ENCODE measurements around the gene ITPKB.
"Not testable (repeated sequence)": the region's sequence is repeated elsewhere in the genome, so short reads cannot be mapped to it uniquely, and the experiment has no call there.

ITPKB gene

GRCh38 chr1:226627924-226628611 is 111.0 kb downstream of the ITPKB start:
- no peaks in the 10 kb centered on the region for H3K9me3 ChIP-seq
- in situ Hi-C loops (cut with MboI; ENCODE audit: low sequenced_read_pairs), result no loop called here
- H3K36me3 ChIP-seq (replicated peaks), result no peaks in the 10 kb centered on the region
- no peaks in the 10 kb centered on the region for H3K4me1 ChIP-seq
- no peak for DNase-seq (ENCODE audit: low spot score in 2 of 2)
- no peaks in the 10 kb centered on the region for H3K27me3 ChIP-seq (ENCODE audit: low read depth)
- no peak overlapping the region for H3K4me3 ChIP-seq

- DNase-seq (ENCODE audit: low spot score in 2 of 2), result no peak
- Histone ChIP-seq H3K36me3 (replicated peaks) (no peaks in the 10 kb centered on the region), H3K4me3 (no peak overlapping the region), H3K9me3 (no peaks in the 10 kb centered on the region), H3K27me3 (ENCODE audit: low read depth) (no peaks in the 10 kb centered on the region), H3K4me1 (no peaks in the 10 kb centered on the region)
- in situ Hi-C loops (cut with MboI; ENCODE audit: low sequenced_read_pairs), result no loop called here
Observed at GRCh38 chr1:226627050-226627755, 111.9 kb downstream of the ITPKB start.

GRCh38 chr1:226626577-226626956 is 112.5 kb downstream of the ITPKB start:
- no peak overlapping the region for H3K4me3 ChIP-seq
- no peaks in the 10 kb centered on the region for H3K36me3 ChIP-seq (replicated peaks)
- H3K4me1 ChIP-seq, result no peaks in the 10 kb centered on the region
- H3K9me3 ChIP-seq, result no peaks in the 10 kb centered on the region
- DNase-seq (ENCODE audit: low spot score in 2 of 2), result peak; percentile 53 to 82
- in situ Hi-C loops (cut with MboI; ENCODE audit: low sequenced_read_pairs), result no loop called here
- H3K27me3 ChIP-seq (ENCODE audit: low read depth), result peaks cover 5% of the 10 kb centered on the region; the same call in 1 of the 2 replicates

- Histone ChIP-seq H3K4me1 (no peaks in the 10 kb centered on the region), H3K9me3 (no peaks in the 10 kb centered on the region), H3K27me3 (ENCODE audit: low read depth) (peaks cover 5% of the 10 kb centered on the region; the same call in 1 of the 2 replicates), H3K4me3 (no peak overlapping the region), H3K36me3 (replicated peaks) (no peaks in the 10 kb centered on the region)
- in situ Hi-C loops (cut with MboI; ENCODE audit: low sequenced_read_pairs), result no loop called here
- no peak for DNase-seq (ENCODE audit: low spot score in 2 of 2)
Observed at GRCh38 chr1:226625832-226626576, 113.1 kb downstream of the ITPKB start.

- peaks cover 5% of the 10 kb centered on the region; the same call in 1 of the 2 replicates for H3K27me3 ChIP-seq (ENCODE audit: low read depth)
- in situ Hi-C loops (cut with MboI; ENCODE audit: low sequenced_read_pairs), result no loop called here
- H3K4me1 ChIP-seq, result no peaks in the 10 kb centered on the region
Observed at GRCh38 chr1:226625326-226625725, 113.8 kb downstream of the ITPKB start.

GRCh38 chr1:226624526-226624925 is 114.6 kb downstream of the ITPKB start:
- Histone ChIP-seq H3K9me3 (no peaks in the 10 kb centered on the region), H3K27me3 (ENCODE audit: low read depth) (peaks cover 5% of the 10 kb centered on the region; the same call in 1 of the 2 replicates), H3K4me3 (no peak overlapping the region), H3K4me1 (no peaks in the 10 kb centered on the region), H3K36me3 (replicated peaks) (no peaks in the 10 kb centered on the region)
- no peak for DNase-seq (ENCODE audit: low spot score in 2 of 2)
- in situ Hi-C loops (cut with MboI; ENCODE audit: low sequenced_read_pairs), result no loop called here

More at GRCh38 chr1:226625326-226625725, 113.8 kb downstream of the ITPKB start:
- Histone ChIP-seq H3K36me3 (replicated peaks) (no peaks in the 10 kb centered on the region), H3K4me3 (no peak overlapping the region), H3K9me3 (no peaks in the 10 kb centered on the region)
- DNase-seq (ENCODE audit: low spot score in 2 of 2), result no peak

GRCh38 chr1:226622012-226622411 is 117.1 kb downstream of the ITPKB start:
- in situ Hi-C loops (cut with MboI; ENCODE audit: low sequenced_read_pairs), result no loop called here
- DNase-seq (ENCODE audit: low spot score in 2 of 2), result no peak
- H3K9me3 ChIP-seq, result no peaks in the 10 kb centered on the region
- H3K4me1 ChIP-seq, result no peaks in the 10 kb centered on the region
- peaks cover 5% of the 10 kb centered on the region; the same call in 1 of the 2 replicates for H3K27me3 ChIP-seq (ENCODE audit: low read depth)
- no peak overlapping the region for H3K4me3 ChIP-seq
- H3K36me3 ChIP-seq (replicated peaks), result no peaks in the 10 kb centered on the region

GRCh38 chr1:226619031-226619430 is 120.1 kb downstream of the ITPKB start:
- H3K36me3 ChIP-seq (replicated peaks), result no peaks in the 10 kb centered on the region
- in situ Hi-C loops (cut with MboI; ENCODE audit: low sequenced_read_pairs), result no loop called here
- no peaks in the 10 kb centered on the region for H3K4me1 ChIP-seq
- no peak overlapping the region for H3K4me3 ChIP-seq
- no peak for DNase-seq (ENCODE audit: low spot score in 2 of 2)
- peaks cover 5% of the 10 kb centered on the region; the same call in 1 of the 2 replicates for H3K27me3 ChIP-seq (ENCODE audit: low read depth)
- no peaks in the 10 kb centered on the region for H3K9me3 ChIP-seq

GRCh38 chr1:226618380-226618779 is 120.7 kb downstream of the ITPKB start:
- Histone ChIP-seq H3K4me1 (no peaks in the 10 kb centered on the region), H3K9me3 (no peaks in the 10 kb centered on the region), H3K4me3 (no peak overlapping the region), H3K27me3 (ENCODE audit: low read depth) (peaks cover 5% of the 10 kb centered on the region; the same call in 1 of the 2 replicates), H3K36me3 (replicated peaks) (no peaks in the 10 kb centered on the region)
- in situ Hi-C loops (cut with MboI; ENCODE audit: low sequenced_read_pairs), result no loop called here
- DNase-seq (ENCODE audit: low spot score in 2 of 2), result no peak

GRCh38 chr1:226617719-226618118 is 121.4 kb downstream of the ITPKB start:
- H3K4me3 ChIP-seq; H3K36me3 ChIP-seq (replicated peaks); in situ Hi-C loops (cut with MboI; ENCODE audit: low sequenced_read_pairs); H3K4me1 ChIP-seq; H3K27me3 ChIP-seq (ENCODE audit: low read depth); DNase-seq (ENCODE audit: low spot score in 2 of 2); H3K9me3 ChIP-seq: not testable (repeated sequence)

GRCh38 chr1:226617109-226617508 is 122.0 kb downstream of the ITPKB start:
- H3K27me3 ChIP-seq (ENCODE audit: low read depth), result peaks cover 5% of the 10 kb centered on the region; the same call in 1 of the 2 replicates
- no peaks in the 10 kb centered on the region for H3K9me3 ChIP-seq
- no peaks in the 10 kb centered on the region for H3K4me1 ChIP-seq
- no peaks in the 10 kb centered on the region for H3K36me3 ChIP-seq (replicated peaks)
- DNase-seq (ENCODE audit: low spot score in 2 of 2), result no peak
- H3K4me3 ChIP-seq, result no peak overlapping the region
- in situ Hi-C loops (cut with MboI; ENCODE audit: low sequenced_read_pairs), result no loop called here

- DNase-seq (ENCODE audit: low spot score in 2 of 2), result no peak
- in situ Hi-C loops (cut with MboI; ENCODE audit: low sequenced_read_pairs), result no loop called here
- Histone ChIP-seq H3K27me3 (ENCODE audit: low read depth) (peaks cover under 1% of the 10 kb centered on the region; the same call in 1 of the 2 replicates), H3K4me1 (no peaks in the 10 kb centered on the region), H3K36me3 (replicated peaks) (no peaks in the 10 kb centered on the region), H3K9me3 (no peaks in the 10 kb centered on the region), H3K4me3 (no peak overlapping the region)
Observed at GRCh38 chr1:226616636-226617035, 122.4 kb downstream of the ITPKB start.

- in situ Hi-C loops (cut with MboI; ENCODE audit: low sequenced_read_pairs), result no loop called here
Observed at GRCh38 chr1:226615876-226616275, 123.2 kb downstream of the ITPKB start.

GRCh38 chr1:226611980-226612379 is 127.1 kb downstream of the ITPKB start:
- in situ Hi-C loops (cut with MboI; ENCODE audit: low sequenced_read_pairs); H3K27me3 ChIP-seq (ENCODE audit: low read depth); H3K4me1 ChIP-seq; DNase-seq (ENCODE audit: low spot score in 2 of 2); H3K4me3 ChIP-seq; H3K9me3 ChIP-seq; H3K36me3 ChIP-seq (replicated peaks): not testable (repeated sequence)

More at GRCh38 chr1:226615876-226616275, 123.2 kb downstream of the ITPKB start:
- no peak for DNase-seq (ENCODE audit: low spot score in 2 of 2)
- Histone ChIP-seq H3K27me3 (ENCODE audit: low read depth) (no peaks in the 10 kb centered on the region; the same call in 1 of the 2 replicates), H3K36me3 (replicated peaks) (no peaks in the 10 kb centered on the region), H3K4me3 (no peak overlapping the region), H3K9me3 (no peaks in the 10 kb centered on the region), H3K4me1 (no peaks in the 10 kb centered on the region)

Data from HAP-1 (cell line).